DMS79 treated with DMSO at 0.1 percent for 48 hours (cell line): ENCODE data around the gene ZNF480.
"Not testable (repeated sequence)": the region's sequence is repeated elsewhere in the genome, so short reads cannot be mapped to it uniquely, and the experiment has no call there.

Experiments used
- DNase-seq: peaks from one replicate; lab custom pipeline; 2025; lab: John Stamatoyannopoulos, UW

ZNF480 gene

GRCh38 chr19:52339022-52339421 lies 42.1 kb downstream of the ZNF480 start:
- not testable (repeated sequence) for DNase-seq

- DNase-seq: peak; percentile 7
Observed at GRCh38 chr19:52343548-52343947, 46.6 kb downstream of the ZNF480 start.

- DNase-seq: no peak
Observed at GRCh38 chr19:52345162-52345561, 48.2 kb downstream of the ZNF480 start.

GRCh38 chr19:52351512-52351911 lies 54.5 kb downstream of the ZNF480 start:
- no peak for DNase-seq

- no peak for DNase-seq
Observed at GRCh38 chr19:52366414-52366824, 69.5 kb downstream of the ZNF480 start.

- peak; percentile 95 for DNase-seq
Observed at GRCh38 chr19:52369559-52370340, 72.8 kb downstream of the ZNF480 start, which contains the start of gene ZNF880. TSS of gene ZNF880 (plus strand) at chr19:52369923. CDS start at chr19:52369966, 43 bp downstream.

- DNase-seq: no peak
Observed at GRCh38 chr19:52370341-52370710, 73.4 kb downstream of the ZNF480 start.
